ENCODE measurements around the gene LACTB.

Gene LACTB

DNA sequence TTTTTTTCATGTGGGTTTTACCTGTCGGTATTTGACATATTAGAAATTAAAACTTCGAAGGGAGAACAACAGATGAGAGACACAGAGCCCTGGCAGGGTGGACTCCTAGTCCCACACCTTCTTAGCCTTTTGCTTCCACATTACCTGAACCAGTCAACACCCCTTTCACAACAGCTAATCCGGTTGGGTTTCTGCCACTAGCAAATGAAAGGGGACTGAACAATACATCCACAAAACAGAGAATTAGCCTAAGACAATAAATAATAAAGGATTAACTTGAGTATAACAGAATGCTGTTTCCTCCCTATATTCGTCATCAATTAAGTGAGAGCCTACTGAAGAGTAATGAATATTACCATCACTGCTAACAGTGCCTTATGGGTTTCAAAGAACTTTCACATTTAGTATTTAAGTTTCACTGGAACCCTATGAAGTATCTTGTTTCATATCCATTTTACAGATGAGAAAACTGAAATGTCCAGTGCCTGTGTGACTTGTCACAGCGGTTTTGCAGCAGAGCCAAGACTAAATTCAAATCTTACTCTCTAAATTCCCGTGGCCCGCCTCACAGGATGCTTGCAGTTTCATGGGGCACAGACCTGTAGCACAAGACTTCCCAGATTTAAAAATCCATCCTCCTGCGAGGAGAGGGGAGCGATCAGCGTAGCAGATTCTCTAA, 66.7 kb downstream of the LACTB start:
- DNase-seq (ENCODE audit: low read depth), result peak; percentile 75
- H3K4me3 ChIP-seq (ENCODE audit: low read depth, low read length), result peak overlapping the region; percentile 87
- TF ChIP-seq, protein P1, sequence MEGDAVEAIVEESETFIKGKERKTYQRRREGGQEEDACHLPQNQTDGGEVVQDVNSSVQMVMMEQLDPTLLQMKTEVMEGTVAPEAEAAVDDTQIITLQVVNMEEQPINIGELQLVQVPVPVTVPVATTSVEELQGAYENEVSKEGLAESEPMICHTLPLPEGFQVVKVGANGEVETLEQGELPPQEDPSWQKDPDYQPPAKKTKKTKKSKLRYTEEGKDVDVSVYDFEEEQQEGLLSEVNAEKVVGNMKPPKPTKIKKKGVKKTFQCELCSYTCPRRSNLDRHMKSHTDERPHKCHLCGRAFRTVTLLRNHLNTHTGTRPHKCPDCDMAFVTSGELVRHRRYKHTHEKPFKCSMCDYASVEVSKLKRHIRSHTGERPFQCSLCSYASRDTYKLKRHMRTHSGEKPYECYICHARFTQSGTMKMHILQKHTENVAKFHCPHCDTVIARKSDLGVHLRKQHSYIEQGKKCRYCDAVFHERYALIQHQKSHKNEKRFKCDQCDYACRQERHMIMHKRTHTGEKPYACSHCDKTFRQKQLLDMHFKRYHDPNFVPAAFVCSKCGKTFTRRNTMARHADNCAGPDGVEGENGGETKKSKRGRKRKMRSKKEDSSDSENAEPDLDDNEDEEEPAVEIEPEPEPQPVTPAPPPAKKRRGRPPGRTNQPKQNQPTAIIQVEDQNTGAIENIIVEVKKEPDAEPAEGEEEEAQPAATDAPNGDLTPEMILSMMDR (IDR thresholded peaks at IDR 0.05; ENCODE audit: insufficient read depth, low read depth, low read length, missing control alignments), result no peak

DNA sequence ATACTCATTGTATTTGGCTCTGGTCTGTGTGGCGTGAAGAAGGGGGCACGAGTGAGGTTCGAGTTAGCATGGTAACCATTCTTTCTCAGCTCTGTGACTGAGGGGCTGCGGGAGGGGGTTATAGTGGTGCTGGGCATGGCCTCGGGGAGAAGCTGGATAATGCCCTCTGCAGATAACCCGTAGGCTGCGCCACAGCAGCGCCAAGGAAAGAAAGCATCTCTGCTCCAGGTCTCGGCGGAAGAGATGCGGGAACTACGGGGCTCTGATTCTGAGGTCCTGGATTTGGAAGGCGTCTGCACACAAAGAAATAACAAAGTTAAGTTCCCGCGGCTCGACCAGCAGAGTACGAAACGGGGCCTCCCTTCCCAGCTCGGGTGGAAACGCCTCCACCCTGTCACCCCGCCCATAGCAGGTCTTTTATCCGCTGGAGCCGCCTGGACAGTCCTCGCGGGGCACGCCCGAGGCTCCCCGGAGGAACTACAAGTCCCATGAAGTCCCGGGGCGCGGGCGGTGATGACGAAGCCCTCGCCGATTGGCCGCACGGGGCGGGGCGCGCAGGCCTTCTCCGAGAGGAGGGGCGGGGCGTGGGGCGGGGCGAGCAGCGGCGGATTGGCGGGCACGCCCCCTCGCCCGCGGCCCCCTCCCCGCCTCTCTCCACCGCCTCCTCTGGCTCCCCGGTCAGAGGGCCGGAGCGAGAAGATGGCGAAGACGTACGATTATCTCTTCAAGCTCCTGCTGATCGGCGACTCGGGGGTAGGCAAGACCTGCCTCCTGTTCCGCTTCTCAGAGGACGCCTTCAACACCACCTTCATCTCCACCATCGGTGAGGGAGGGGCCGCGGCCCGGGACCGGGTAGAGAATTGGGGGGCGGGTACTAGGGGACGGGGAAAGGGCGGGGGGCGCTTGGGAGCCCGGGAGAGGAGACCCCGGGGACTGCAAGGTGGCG, 67.5 kb downstream of the LACTB start, which contains the start of gene RAB8B:
Gene RAB8B, plus strand, starts transcription at position 681 of the 946 bp plus-strand sequence. Its CDS starts 19 bp downstream, at position 700.
- TF ChIP-seq, protein P1 (IDR thresholded peaks at IDR 0.05; ENCODE audit: insufficient read depth, low read depth, low read length, missing control alignments), result no peak
- peak within 1 kb of the TSS; percentile 87 for H3K4me3 ChIP-seq (ENCODE audit: low read depth, low read length)
- peak; percentile 97 for DNase-seq (ENCODE audit: low read depth)

DNA sequence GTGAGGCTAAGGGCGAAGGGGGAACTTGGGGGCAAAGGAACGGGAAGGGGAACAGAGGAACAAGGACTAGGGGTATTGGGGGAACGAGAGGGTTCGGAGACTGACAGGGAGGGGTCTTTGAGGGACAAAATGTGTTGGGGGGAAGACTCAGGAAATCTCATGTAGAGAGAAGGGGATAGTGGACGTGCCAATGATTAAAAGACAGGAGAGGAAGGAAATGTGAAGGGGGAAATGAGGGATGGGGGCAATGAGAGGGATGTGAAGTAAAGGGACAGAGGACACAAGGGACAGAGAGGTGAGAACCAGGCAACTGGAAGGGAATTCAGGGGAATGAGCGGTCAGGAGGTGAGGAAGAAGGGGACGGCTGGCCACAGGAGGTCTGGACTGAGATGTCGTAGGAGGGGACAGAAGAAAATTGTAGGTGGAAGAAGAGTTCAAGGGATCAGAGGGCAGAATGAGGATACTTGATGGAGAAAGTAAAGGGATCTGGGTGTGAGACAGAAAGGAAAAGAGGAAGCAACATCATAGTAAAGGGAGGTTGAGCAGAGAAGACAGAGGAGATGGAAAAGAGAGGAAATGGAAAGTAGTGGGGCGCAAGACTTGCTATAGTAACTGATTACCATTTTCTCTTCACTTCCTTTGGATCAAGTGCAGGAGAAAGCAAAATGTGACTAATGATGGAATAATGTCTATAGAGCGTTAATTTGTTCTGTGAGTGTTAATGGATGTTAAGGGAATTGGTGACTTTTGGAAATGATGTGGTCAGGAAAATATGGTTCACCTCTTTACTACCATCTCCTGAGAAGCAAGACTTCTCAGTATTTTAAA, 68.5 kb downstream of the LACTB start:
- H3K4me3 ChIP-seq (ENCODE audit: low read depth, low read length), result peak overlapping the region; percentile 87
- TF ChIP-seq, protein P1 (IDR thresholded peaks at IDR 0.05; ENCODE audit: insufficient read depth, low read depth, low read length, missing control alignments), result no peak
- DNase-seq (ENCODE audit: low read depth), result no peak

DNA sequence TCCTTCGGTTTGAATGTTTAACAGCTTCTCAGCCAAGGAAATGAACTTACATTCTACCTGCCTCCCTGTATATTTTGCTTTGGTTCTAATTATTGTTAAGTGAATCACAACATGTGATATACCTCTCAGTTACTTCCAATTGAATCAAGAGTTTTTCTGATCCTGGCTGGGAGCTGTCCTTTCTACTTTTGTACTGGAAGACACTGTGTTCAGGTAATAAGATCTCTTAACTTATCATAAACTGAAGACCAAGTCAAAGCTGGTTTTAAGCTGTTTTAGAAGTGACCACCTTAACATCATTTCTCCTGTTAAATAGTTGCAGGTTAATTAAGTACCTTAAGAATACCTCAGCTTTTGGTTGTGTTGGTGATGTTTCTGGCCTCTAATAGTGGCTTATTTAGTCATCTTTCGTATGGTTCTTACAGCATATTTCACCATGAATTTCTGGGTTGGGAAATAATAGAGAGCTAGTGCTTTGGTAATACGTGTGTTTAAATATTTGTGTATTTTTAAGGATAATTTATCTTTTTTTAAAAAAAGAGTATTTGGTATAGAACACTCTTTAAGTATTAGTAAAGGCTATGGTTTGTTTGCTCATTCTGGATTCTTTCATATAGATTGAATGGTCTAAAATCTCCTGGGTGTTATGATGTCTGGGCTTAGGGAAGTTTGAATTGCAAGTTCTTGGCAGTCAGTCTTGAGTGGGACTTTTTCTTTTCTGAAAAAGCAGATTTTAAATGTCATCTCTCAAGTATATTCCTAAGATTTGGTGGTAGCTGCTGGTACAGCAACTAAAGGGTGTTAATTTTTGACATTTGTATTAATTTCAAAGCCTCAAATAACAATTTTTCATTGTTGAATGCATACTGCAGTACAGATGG, 69.3 kb downstream of the LACTB start:
- peak overlapping the region; percentile 87 for H3K4me3 ChIP-seq (ENCODE audit: low read depth, low read length)
- no peak for DNase-seq (ENCODE audit: low read depth)
- TF ChIP-seq, protein P1 (IDR thresholded peaks at IDR 0.05; ENCODE audit: insufficient read depth, low read depth, low read length, missing control alignments), result no peak
